Measurements from ENCODE around the gene PAXX.

PAXX gene

GRCh38 chr9:136968333-136969127, 23.7 kb upstream of the PAXX start:
- DNase-seq, result no peak

- no peak for DNase-seq
These were observed 23.1 kb upstream of the PAXX start for GRCh38 chr9:136969150-136969549.

GRCh38 chr9:136969774-136970173, 22.4 kb upstream of the PAXX start:
- DNase-seq, result no peak

GRCh38 chr9:136970361-136970760, 21.9 kb upstream of the PAXX start:
- DNase-seq, result no peak

GRCh38 chr9:136971746-136972145, 20.5 kb upstream of the PAXX start:
- DNase-seq, result no peak

GRCh38 chr9:136972335-136972734, 19.9 kb upstream of the PAXX start:
- no peak for DNase-seq

- no peak for DNase-seq
These were observed 19.5 kb upstream of the PAXX start for GRCh38 chr9:136972743-136973142.

GRCh38 chr9:136973618-136974617, 18.3 kb upstream of the PAXX start:
- no peak for DNase-seq

- DNase-seq, result no peak
These were observed 17.2 kb upstream of the PAXX start for GRCh38 chr9:136974817-136975535.

GRCh38 chr9:136975644-136976043, 16.6 kb upstream of the PAXX start:
- DNase-seq, result no peak

- no peak for DNase-seq
These were observed 15.0 kb upstream of the PAXX start, which contains the start of gene PTGDS for GRCh38 chr9:136977223-136977622. PTGDS (plus strand) TSS chr9:136977504; CDS start chr9:136977579, 75 bp downstream.

- no peak for DNase-seq
These were observed 14.6 kb upstream of the PAXX start for GRCh38 chr9:136977649-136978072.

- DNase-seq, result no peak
These were observed 14.0 kb upstream of the PAXX start for GRCh38 chr9:136978073-136978864.

GRCh38 chr9:136978865-136979544, 13.2 kb upstream of the PAXX start:
- no peak for DNase-seq

- DNase-seq, result no peak
These were observed 12.2 kb upstream of the PAXX start for GRCh38 chr9:136979769-136980587.

- no peak for DNase-seq
These were observed 11.3 kb upstream of the PAXX start for GRCh38 chr9:136980669-136981478.

- DNase-seq, result no peak
These were observed 10.5 kb upstream of the PAXX start for GRCh38 chr9:136981588-136982231.

GRCh38 chr9:136982232-136983051, 9.8 kb upstream of the PAXX start, which contains the start of gene LCNL1:
LCNL1 (plus strand) TSS chr9:136982993; CDS start chr9:136983587, 594 bp downstream.
- no peak for DNase-seq

All from NCI-H2081 treated with DMSO at 0.1 percent for 48 hours (cell line).